ENCODE results near the gene PNMA5.
"Not testable (repeated sequence)": the region's sequence is repeated elsewhere in the genome, so short reads cannot be mapped to it uniquely, and the experiment has no call there.

Gene PNMA5

GRCh38 chrX:153003981-153004380 lies 10.1 kb upstream of the PNMA5 start:
- Histone ChIP-seq H3K27me3 (ENCODE audit: insufficient read depth, low read depth) (no peaks in the 10 kb centered on the region), H2AFZ (ENCODE audit: low read depth) (no peak overlapping the region)

GRCh38 chrX:153002182-153002581 lies 8.3 kb upstream of the PNMA5 start:
- not testable (repeated sequence) for H3K79me2 ChIP-seq (ENCODE audit: insufficient read depth, low read depth); H3K36me3 ChIP-seq (ENCODE audit: insufficient read depth); H3K27me3 ChIP-seq (ENCODE audit: insufficient read depth, low read depth); H3K27ac ChIP-seq; H4K20me1 ChIP-seq (ENCODE audit: insufficient read depth); H3K9ac ChIP-seq; H2AFZ ChIP-seq (ENCODE audit: low read depth); H3K4me2 ChIP-seq; H3K4me3 ChIP-seq (IDR thresholded peaks at IDR 0.05; ENCODE audit: insufficient read depth, low read depth, low read length); H3K4me1 ChIP-seq (ENCODE audit: low read depth, poor library complexity, severe bottlenecking)

More at GRCh38 chrX:153003981-153004380, 10.1 kb upstream of the PNMA5 start:
- Histone ChIP-seq H4K20me1 (ENCODE audit: insufficient read depth) (no peaks in the 10 kb centered on the region), H3K4me1 (ENCODE audit: low read depth, poor library complexity, severe bottlenecking) (no peaks in the 10 kb centered on the region), H3K4me3 (IDR thresholded peaks at IDR 0.05; ENCODE audit: insufficient read depth, low read depth, low read length) (no peak overlapping the region), H3K36me3 (ENCODE audit: insufficient read depth) (no peaks in the 10 kb centered on the region), H3K9ac (no peak overlapping the region), H3K79me2 (ENCODE audit: insufficient read depth, low read depth) (no peaks in the 10 kb centered on the region), H3K4me2 (no peak overlapping the region), H3K27ac (no peak overlapping the region)
- TF ChIP-seq CTCF (conservative IDR thresholded peaks at IDR 0.05; ENCODE audit: low read depth, low read length): no peak

- Histone ChIP-seq H3K4me1 (ENCODE audit: low read depth, poor library complexity, severe bottlenecking) (no peaks in the 10 kb centered on the region), H3K9ac (no peak overlapping the region), H3K27ac (no peak overlapping the region), H3K79me2 (ENCODE audit: insufficient read depth, low read depth) (no peaks in the 10 kb centered on the region), H3K4me2 (no peak overlapping the region), H3K4me3 (IDR thresholded peaks at IDR 0.05; ENCODE audit: insufficient read depth, low read depth, low read length) (no peak overlapping the region), H4K20me1 (ENCODE audit: insufficient read depth) (no peaks in the 10 kb centered on the region), H3K27me3 (ENCODE audit: insufficient read depth, low read depth) (no peaks in the 10 kb centered on the region), H3K36me3 (ENCODE audit: insufficient read depth) (no peaks in the 10 kb centered on the region), H2AFZ (ENCODE audit: low read depth) (no peak overlapping the region)
- no peak for TF ChIP-seq CTCF (conservative IDR thresholded peaks at IDR 0.05; ENCODE audit: low read depth, low read length)
Measured at GRCh38 chrX:152997337-152997736, 3.4 kb upstream of the PNMA5 start.

GRCh38 chrX:152992115-152992514 lies 1.8 kb downstream of the PNMA5 start:
- Histone ChIP-seq H3K4me2 (no peak overlapping the region), H4K20me1 (ENCODE audit: insufficient read depth) (no peaks in the 10 kb centered on the region), H3K4me3 (IDR thresholded peaks at IDR 0.05; ENCODE audit: insufficient read depth, low read depth, low read length) (no peak overlapping the region), H3K27ac (no peak overlapping the region), H3K9ac (no peak overlapping the region), H2AFZ (ENCODE audit: low read depth) (no peak overlapping the region), H3K27me3 (ENCODE audit: insufficient read depth, low read depth) (no peaks in the 10 kb centered on the region), H3K4me1 (ENCODE audit: low read depth, poor library complexity, severe bottlenecking) (no peaks in the 10 kb centered on the region), H3K79me2 (ENCODE audit: insufficient read depth, low read depth) (no peaks in the 10 kb centered on the region), H3K36me3 (ENCODE audit: insufficient read depth) (no peaks in the 10 kb centered on the region)
- no peak for TF ChIP-seq CTCF (conservative IDR thresholded peaks at IDR 0.05; ENCODE audit: low read depth, low read length)

- no peaks in the 10 kb centered on the region for H3K4me1 ChIP-seq (ENCODE audit: low read depth, poor library complexity, severe bottlenecking)
- H4K20me1 ChIP-seq (ENCODE audit: insufficient read depth): no peaks in the 10 kb centered on the region
- H3K36me3 ChIP-seq (ENCODE audit: insufficient read depth): no peaks in the 10 kb centered on the region
- no peaks in the 10 kb centered on the region for H3K27me3 ChIP-seq (ENCODE audit: insufficient read depth, low read depth)
- no peak overlapping the region for H3K9ac ChIP-seq
- H3K27ac ChIP-seq: no peak overlapping the region
- no peak overlapping the region for H3K4me2 ChIP-seq
- H2AFZ ChIP-seq (ENCODE audit: low read depth): no peak overlapping the region
- no peak for TF ChIP-seq CTCF (conservative IDR thresholded peaks at IDR 0.05; ENCODE audit: low read depth, low read length)
- H3K4me3 ChIP-seq (IDR thresholded peaks at IDR 0.05; ENCODE audit: insufficient read depth, low read depth, low read length): no peak overlapping the region
- H3K79me2 ChIP-seq (ENCODE audit: insufficient read depth, low read depth): no peaks in the 10 kb centered on the region
Measured at GRCh38 chrX:152991123-152991522, 2.8 kb downstream of the PNMA5 start.

Data from KMS-11 (cell line).